ENCODE results near the gene LRMDA.

LRMDA gene

DNA sequence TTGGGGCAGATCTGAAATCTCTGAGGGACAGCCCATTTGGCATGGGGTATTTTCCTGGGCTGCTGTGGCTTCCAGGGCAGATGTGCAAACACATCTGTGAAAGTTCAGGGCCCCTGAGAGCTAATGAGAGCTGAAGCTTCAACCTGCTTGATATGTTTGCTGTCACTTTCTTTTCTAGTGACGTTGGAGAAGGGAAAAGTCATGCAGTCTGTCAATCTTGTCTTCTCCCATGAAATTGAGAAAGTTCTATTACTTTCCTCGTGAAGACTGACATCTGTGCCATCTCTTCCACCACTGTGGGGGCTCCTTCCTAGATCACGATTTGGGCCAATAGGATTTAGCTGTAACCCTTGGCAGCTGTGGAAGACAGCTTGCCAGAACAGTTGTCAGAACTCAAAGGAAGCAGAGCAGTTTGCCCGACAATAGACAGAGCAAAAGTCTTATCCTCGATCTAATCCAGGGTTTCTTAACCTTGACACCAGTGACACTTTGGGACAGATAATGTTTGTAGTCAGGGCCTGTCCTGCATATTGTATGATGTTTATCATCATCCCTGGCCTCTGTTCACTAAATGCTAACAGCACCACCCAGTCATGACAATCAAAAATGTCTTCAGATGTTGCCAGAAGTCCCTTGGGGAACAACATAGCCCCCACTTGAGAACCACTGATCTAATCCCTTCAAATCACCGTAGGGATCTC, 586.5 kb downstream of the LRMDA start:
- TF ChIP-seq, protein P1, sequence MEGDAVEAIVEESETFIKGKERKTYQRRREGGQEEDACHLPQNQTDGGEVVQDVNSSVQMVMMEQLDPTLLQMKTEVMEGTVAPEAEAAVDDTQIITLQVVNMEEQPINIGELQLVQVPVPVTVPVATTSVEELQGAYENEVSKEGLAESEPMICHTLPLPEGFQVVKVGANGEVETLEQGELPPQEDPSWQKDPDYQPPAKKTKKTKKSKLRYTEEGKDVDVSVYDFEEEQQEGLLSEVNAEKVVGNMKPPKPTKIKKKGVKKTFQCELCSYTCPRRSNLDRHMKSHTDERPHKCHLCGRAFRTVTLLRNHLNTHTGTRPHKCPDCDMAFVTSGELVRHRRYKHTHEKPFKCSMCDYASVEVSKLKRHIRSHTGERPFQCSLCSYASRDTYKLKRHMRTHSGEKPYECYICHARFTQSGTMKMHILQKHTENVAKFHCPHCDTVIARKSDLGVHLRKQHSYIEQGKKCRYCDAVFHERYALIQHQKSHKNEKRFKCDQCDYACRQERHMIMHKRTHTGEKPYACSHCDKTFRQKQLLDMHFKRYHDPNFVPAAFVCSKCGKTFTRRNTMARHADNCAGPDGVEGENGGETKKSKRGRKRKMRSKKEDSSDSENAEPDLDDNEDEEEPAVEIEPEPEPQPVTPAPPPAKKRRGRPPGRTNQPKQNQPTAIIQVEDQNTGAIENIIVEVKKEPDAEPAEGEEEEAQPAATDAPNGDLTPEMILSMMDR (IDR thresholded peaks at IDR 0.05; ENCODE audit: control insufficient read depth, extremely low read depth, insufficient read depth) = no peak
- no peak for DNase-seq (ENCODE audit: low read depth)
- H3K4me3 ChIP-seq (ENCODE audit: low read depth, low read length) = no peak overlapping the region

DNA sequence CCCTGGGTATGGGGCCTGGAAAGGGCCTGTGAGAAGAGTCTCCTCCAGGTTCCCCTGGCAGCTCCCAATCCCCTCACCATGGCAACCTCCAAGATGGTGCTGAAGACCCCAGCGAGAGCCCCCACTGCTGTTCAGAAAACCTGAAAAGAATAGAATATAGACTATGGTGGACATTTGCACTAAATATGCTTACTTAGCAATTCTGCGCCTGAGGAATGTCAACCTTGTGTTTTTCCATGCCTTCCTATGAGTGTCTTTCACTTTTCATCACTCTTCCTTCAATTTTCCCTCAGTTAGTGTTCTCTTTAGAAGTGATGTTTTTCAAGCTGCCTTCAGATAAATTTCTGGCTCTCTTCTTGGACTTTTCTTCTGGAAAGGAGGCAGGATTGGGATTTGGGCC, 589.2 kb downstream of the LRMDA start:
- no peak overlapping the region for H3K4me3 ChIP-seq (ENCODE audit: low read depth, low read length)
- DNase-seq (ENCODE audit: low read depth) = no peak
- TF ChIP-seq, protein P1 (IDR thresholded peaks at IDR 0.05; ENCODE audit: control insufficient read depth, extremely low read depth, insufficient read depth) = no peak

DNA sequence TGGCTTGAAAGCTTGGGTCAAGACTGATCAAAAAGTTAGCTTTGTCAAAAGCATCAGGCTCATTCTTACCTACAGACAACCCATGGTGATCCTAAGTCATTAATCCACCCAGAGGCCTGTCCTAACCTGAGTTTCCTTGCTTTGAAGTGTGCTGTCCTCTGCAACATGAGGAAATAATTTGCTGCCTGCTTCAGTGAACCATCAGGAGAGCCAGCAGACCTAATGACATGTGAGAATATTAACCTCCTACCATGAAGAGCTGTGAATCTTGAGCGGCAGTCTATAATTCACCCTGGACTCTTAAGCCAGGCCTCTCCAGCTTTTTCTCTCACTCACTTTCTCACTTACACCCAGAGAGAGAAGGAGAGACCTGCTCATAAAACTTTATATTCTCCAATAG, 590.0 kb downstream of the LRMDA start:
- DNase-seq (ENCODE audit: low read depth) = no peak
- TF ChIP-seq, protein P1 (IDR thresholded peaks at IDR 0.05; ENCODE audit: control insufficient read depth, extremely low read depth, insufficient read depth) = no peak
- no peak overlapping the region for H3K4me3 ChIP-seq (ENCODE audit: low read depth, low read length)

DNA sequence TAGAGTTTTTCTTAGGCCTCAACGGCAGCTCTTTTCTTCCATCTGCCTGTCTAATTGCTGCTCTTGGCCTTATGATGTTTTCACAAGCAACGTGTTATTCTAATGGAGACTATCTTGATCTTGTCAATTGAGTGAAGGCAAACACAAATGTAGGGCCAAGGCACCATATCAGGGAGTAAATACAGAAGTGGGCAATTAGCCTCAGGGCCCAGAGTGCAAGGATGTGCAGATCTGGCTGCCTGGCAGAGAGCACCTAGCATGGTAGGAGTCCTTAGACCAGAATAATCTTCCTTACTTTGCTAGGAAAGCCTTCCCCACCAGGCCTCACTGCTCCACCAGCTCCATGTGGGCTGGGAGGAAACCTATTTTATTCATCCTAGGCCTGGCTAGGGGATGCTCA, 590.9 kb downstream of the LRMDA start:
- no peak overlapping the region for H3K4me3 ChIP-seq (ENCODE audit: low read depth, low read length)
- TF ChIP-seq, protein P1 (IDR thresholded peaks at IDR 0.05; ENCODE audit: control insufficient read depth, extremely low read depth, insufficient read depth) = no peak
- DNase-seq (ENCODE audit: low read depth) = no peak

DNA sequence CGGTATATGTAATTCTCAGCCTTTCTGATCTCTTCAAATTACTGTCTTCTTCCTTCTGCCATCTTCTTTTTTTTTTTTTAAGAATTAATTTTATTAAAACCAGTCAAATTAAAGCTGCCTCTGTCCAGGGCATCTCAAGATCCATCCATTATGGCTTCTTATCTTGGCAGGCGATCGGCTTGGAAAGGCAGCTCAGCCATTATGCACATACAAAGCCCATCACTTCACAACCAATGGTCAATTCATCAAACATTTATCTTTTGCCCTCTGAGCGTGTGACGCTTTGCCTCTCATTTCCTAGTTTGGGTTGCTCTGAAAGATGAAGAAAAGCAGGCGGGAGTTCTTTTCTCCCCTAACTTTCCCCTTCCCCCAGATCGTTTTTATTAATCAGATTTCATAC, 591.6 kb downstream of the LRMDA start:
- no peak for DNase-seq (ENCODE audit: low read depth)

DNA sequence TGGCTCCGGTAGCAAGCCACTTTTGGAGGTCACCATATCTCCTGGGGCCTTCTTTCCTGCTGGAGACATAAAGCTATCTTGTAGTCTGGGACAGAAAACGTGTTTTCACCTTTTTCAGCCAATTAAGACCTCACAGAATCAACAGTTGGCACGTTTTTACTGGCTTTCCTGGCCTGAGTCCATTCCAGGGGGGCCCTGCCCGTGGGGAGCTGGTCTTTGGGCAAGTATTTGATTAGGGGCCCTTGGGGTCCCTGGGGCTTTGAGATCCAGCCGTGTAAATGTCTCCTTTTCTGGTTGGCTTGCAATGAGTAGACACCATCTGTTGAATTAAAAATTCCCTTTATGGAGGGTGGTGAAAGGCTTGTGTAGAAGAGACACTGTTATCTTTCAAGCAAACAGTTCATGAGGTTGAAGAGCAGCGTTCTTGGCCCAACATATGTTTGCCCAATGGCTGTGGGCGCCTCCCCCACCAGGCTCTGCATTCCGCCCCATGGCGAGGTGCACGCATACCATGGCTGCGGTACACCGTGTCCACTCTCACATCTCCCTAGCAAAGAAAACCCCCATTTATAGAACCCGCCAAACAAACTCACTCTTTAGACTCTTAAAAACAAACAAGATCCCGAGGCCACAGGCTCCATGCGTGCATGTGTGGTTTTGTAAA, 593.2 kb downstream of the LRMDA start:
- TF ChIP-seq, protein P1 (IDR thresholded peaks at IDR 0.05; ENCODE audit: control insufficient read depth, extremely low read depth, insufficient read depth) = no peak
- no peak for DNase-seq (ENCODE audit: low read depth)
- H3K4me3 ChIP-seq (ENCODE audit: low read depth, low read length) = no peak overlapping the region

More for the DNA sequence above, 591.6 kb downstream of the LRMDA start:
- TF ChIP-seq, protein P1 (IDR thresholded peaks at IDR 0.05; ENCODE audit: control insufficient read depth, extremely low read depth, insufficient read depth) = no peak
- H3K4me3 ChIP-seq (ENCODE audit: low read depth, low read length) = no peak overlapping the region

All from LNCaP clone FGC (cell line).